Muscle layer of colon (tissue), 2 donors: Measurements from ENCODE around the gene WWOX.

ENCODE experiments used
- H3K27ac ChIP-seq: one replicate; pipeline ENCODE4 v1.7.0; 2013; ENCODE audit warnings: low read depth, mild to moderate bottlenecking, low read length, moderate library complexity
- H3K27me3 ChIP-seq, 2 donors: one replicate each; pipeline ENCODE4 v1.7.0; 2013; ENCODE audit warnings: low read length in 2 of 2, mild to moderate bottlenecking in 2 of 2; ENCODE audit not compliant: insufficient read depth in 2 of 2, control insufficient read depth in 1 of 2
- H3K36me3 ChIP-seq: one replicate; pipeline ENCODE4 v1.7.0; 2013; ENCODE audit warnings: mild to moderate bottlenecking, low read length; ENCODE audit not compliant: insufficient read depth
- H3K4me1 ChIP-seq: one replicate; pipeline ENCODE4 v1.7.0; 2013; ENCODE audit warnings: mild to moderate bottlenecking, low read length; ENCODE audit not compliant: insufficient read depth
- H3K4me3 ChIP-seq, 2 donors: one replicate each; pipeline ENCODE4 v1.7.0; 2013; ENCODE audit warnings: low read length in 2 of 2, low read depth in 1 of 2, mild to moderate bottlenecking in 1 of 2, moderate library complexity in 1 of 2
- H3K9ac ChIP-seq: one replicate; pipeline ENCODE4 v1.7.0; 2013; ENCODE audit warnings: low read length
- H3K9me3 ChIP-seq: one replicate; pipeline ENCODE4 v1.7.0; 2013; ENCODE audit warnings: mild to moderate bottlenecking, low read length
- donor health status: abdominal sarcoma.
- donor health status: Adenocarcinoma of cecum.

Gene WWOX

GRCh38 chr16:78664811-78665772, 565.6 kb downstream of the WWOX start:
- Histone ChIP-seq H3K4me3 (no peak overlapping the region), H3K9me3 (no peaks in the 10 kb centered on the region), H3K27me3 (no peaks in the 10 kb centered on the region), H3K9ac (no peak overlapping the region), H3K36me3 (no peaks in the 10 kb centered on the region), H3K27ac (no peak overlapping the region), H3K4me1 (no peaks in the 10 kb centered on the region)

GRCh38 chr16:78666318-78666717, 566.9 kb downstream of the WWOX start:
- Histone ChIP-seq H3K27me3 (no peaks in the 10 kb centered on the region), H3K36me3 (no peaks in the 10 kb centered on the region), H3K4me1 (no peaks in the 10 kb centered on the region), H3K27ac (no peak overlapping the region), H3K4me3 (no peak overlapping the region), H3K9me3 (no peaks in the 10 kb centered on the region), H3K9ac (no peak overlapping the region)

- H3K27me3 ChIP-seq: no peaks in the 10 kb centered on the region
- no peaks in the 10 kb centered on the region for H3K9me3 ChIP-seq
- no peak overlapping the region for H3K27ac ChIP-seq
- H3K9ac ChIP-seq: no peak overlapping the region
- no peak overlapping the region for H3K4me3 ChIP-seq
- H3K36me3 ChIP-seq: no peaks in the 10 kb centered on the region
- H3K4me1 ChIP-seq: no peaks in the 10 kb centered on the region
These were observed 568.2 kb downstream of the WWOX start for GRCh38 chr16:78667675-78668074.

GRCh38 chr16:78668393-78668792, 568.9 kb downstream of the WWOX start:
- H3K27ac ChIP-seq: no peak overlapping the region
- H3K4me1 ChIP-seq: no peaks in the 10 kb centered on the region
- no peak overlapping the region for H3K4me3 ChIP-seq
- no peaks in the 10 kb centered on the region for H3K36me3 ChIP-seq
- no peaks in the 10 kb centered on the region for H3K27me3 ChIP-seq
- no peaks in the 10 kb centered on the region for H3K9me3 ChIP-seq
- H3K9ac ChIP-seq: no peak overlapping the region

GRCh38 chr16:78669994-78670393, 570.5 kb downstream of the WWOX start:
- no peaks in the 10 kb centered on the region for H3K27me3 ChIP-seq
- H3K9me3 ChIP-seq: no peaks in the 10 kb centered on the region
- H3K9ac ChIP-seq: no peak overlapping the region
- H3K36me3 ChIP-seq: no peaks in the 10 kb centered on the region
- H3K4me3 ChIP-seq: no peak overlapping the region
- H3K4me1 ChIP-seq: no peaks in the 10 kb centered on the region
- H3K27ac ChIP-seq: no peak overlapping the region

- no peaks in the 10 kb centered on the region for H3K36me3 ChIP-seq
- H3K27ac ChIP-seq: no peak overlapping the region
- H3K9ac ChIP-seq: no peak overlapping the region
- no peaks in the 10 kb centered on the region for H3K9me3 ChIP-seq
- H3K27me3 ChIP-seq: no peaks in the 10 kb centered on the region
- H3K4me1 ChIP-seq: no peaks in the 10 kb centered on the region
- no peak overlapping the region for H3K4me3 ChIP-seq
These were observed 573.5 kb downstream of the WWOX start for GRCh38 chr16:78672779-78673556.

- no peaks in the 10 kb centered on the region for H3K4me1 ChIP-seq
- no peaks in the 10 kb centered on the region for H3K36me3 ChIP-seq
- no peaks in the 10 kb centered on the region for H3K9me3 ChIP-seq
- no peaks in the 10 kb centered on the region for H3K27me3 ChIP-seq
- H3K27ac ChIP-seq: no peak overlapping the region
- H3K4me3 ChIP-seq: no peak overlapping the region
- H3K9ac ChIP-seq: no peak overlapping the region
These were observed 574.4 kb downstream of the WWOX start for GRCh38 chr16:78673884-78674283.

- no peak overlapping the region for H3K4me3 ChIP-seq
- H3K9me3 ChIP-seq: no peaks in the 10 kb centered on the region
- H3K36me3 ChIP-seq: no peaks in the 10 kb centered on the region
- no peaks in the 10 kb centered on the region for H3K4me1 ChIP-seq
- no peak overlapping the region for H3K27ac ChIP-seq
- H3K9ac ChIP-seq: no peak overlapping the region
- H3K27me3 ChIP-seq: no peaks in the 10 kb centered on the region
These were observed 575.9 kb downstream of the WWOX start for GRCh38 chr16:78675312-78675711.

GRCh38 chr16:78675951-78676792, 576.7 kb downstream of the WWOX start:
- Histone ChIP-seq H3K27me3 (no peaks in the 10 kb centered on the region), H3K9me3 (no peaks in the 10 kb centered on the region), H3K4me3 (no peak overlapping the region), H3K4me1 (no peaks in the 10 kb centered on the region), H3K9ac (no peak overlapping the region), H3K36me3 (no peaks in the 10 kb centered on the region), H3K27ac (no peak overlapping the region)

GRCh38 chr16:78677181-78677731, 577.8 kb downstream of the WWOX start:
- H3K4me1 ChIP-seq: no peaks in the 10 kb centered on the region
- no peaks in the 10 kb centered on the region for H3K9me3 ChIP-seq
- no peak overlapping the region for H3K9ac ChIP-seq
- H3K4me3 ChIP-seq: no peak overlapping the region
- H3K27ac ChIP-seq: no peak overlapping the region
- H3K27me3 ChIP-seq: no peaks in the 10 kb centered on the region
- no peaks in the 10 kb centered on the region for H3K36me3 ChIP-seq

- no peak overlapping the region for H3K27ac ChIP-seq
These were observed 580.1 kb downstream of the WWOX start for GRCh38 chr16:78679546-78679945.

More at GRCh38 chr16:78679546-78679945, 580.1 kb downstream of the WWOX start:
- H3K9ac ChIP-seq: no peak overlapping the region
- no peak overlapping the region for H3K4me3 ChIP-seq
- no peaks in the 10 kb centered on the region for H3K9me3 ChIP-seq
- peaks cover 7% of the 10 kb centered on the region for H3K4me1 ChIP-seq
- H3K36me3 ChIP-seq: no peaks in the 10 kb centered on the region
- no peaks in the 10 kb centered on the region for H3K27me3 ChIP-seq
